Fibroblast of skin of abdomen (primary cell): ENCODE data around the gene SMIM27.
"Not testable (repeated sequence)": the region's sequence is repeated elsewhere in the genome, so short reads cannot be mapped to it uniquely, and the experiment has no call there.

Source experiments
- DNase-seq: peaks from one replicate; pipeline ENCODE4 v3.0.0-alpha.2; 2013

Gene SMIM27

GRCh38 chr9:32558408-32558934 lies 6.3 kb downstream of the SMIM27 start:
- no peak for DNase-seq

DNA sequence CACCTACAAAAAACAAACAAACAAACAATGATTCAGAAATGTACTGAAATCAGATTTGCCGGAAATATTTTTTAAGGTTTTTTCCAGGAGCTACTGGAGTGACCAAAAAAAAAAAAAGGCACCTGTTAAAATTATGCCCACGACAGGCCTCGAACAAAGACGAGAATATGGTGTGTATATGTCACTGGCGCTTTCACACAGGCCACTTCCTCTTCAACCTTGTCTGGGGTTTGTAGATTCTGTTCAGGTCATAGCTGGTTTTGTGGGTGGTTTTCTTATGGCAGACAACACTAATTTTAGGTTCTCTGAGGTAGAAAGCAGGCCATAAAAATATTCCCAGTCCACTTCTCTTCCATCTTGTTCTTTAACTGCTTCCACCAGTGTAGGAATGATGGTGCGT lies 13.8 kb downstream of the SMIM27 start:
- no peak for DNase-seq

DNA sequence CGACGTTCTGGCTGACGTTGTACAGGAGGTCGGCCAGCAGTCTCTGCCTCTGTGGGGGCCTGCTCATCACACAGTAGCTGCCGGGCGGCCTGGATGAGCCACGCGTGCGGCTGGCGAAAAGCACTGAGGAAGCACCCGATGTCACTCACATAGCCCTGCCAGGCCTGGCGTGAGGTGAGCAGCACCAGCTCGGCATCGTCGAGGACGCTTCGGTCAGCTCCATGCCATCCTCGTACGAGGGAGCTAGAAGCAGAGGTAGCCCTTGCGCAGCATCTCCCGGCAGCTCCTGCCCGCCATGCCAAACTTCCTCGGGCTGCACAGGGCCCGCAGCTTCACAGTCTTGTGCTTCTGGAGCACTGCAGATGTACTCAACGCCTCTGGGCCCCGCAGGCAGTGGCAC lies 14.6 kb downstream of the SMIM27 start:
- no peak for DNase-seq

GRCh38 chr9:32570262-32570661 lies 18.1 kb downstream of the SMIM27 start:
- DNase-seq: no peak

GRCh38 chr9:32571969-32572899 lies 20.1 kb downstream of the SMIM27 start:
- DNase-seq: peak; percentile 65

DNA sequence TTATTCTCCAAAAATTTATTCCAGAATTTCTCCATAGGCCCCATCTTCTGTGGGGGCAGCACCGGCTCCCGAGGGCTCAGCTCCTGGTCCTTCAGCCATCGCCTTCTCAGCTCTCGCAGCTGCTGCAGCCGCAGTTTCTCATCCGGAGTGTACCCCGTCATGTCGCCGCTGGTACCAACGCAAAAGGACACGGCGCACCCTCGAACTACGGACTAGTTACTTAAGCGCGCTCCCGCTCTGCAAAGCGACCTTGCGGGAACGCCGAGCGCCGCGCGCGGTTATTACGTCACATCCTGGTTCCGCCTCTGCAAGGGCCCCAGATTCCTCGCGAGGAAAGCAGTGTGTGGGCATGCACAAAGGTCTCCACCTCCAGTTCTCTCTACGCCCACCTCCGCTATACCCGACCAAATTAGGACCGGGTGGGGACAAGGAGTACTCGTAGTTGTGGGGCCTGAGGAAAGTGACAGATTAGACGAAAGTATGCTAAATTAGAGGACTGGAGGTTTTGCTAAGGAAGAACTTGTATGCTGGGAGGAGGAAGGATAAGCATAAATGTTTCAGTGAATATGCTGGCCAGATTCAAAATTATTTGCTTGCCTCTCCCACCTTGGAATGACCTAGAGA lies 20.9 kb downstream of the SMIM27 start, which contains the start of gene NDUFB6:
NDUFB6 (minus strand) TSS at position 260 of the 624 bp plus-strand sequence; CDS start at position 161, 99 bp downstream.
- DNase-seq: peak; percentile 93

- no peak for DNase-seq
These were observed 21.7 kb downstream of the SMIM27 start for GRCh38 chr9:32573821-32574220.

GRCh38 chr9:32574858-32575257 lies 22.7 kb downstream of the SMIM27 start:
- no peak for DNase-seq

DNA sequence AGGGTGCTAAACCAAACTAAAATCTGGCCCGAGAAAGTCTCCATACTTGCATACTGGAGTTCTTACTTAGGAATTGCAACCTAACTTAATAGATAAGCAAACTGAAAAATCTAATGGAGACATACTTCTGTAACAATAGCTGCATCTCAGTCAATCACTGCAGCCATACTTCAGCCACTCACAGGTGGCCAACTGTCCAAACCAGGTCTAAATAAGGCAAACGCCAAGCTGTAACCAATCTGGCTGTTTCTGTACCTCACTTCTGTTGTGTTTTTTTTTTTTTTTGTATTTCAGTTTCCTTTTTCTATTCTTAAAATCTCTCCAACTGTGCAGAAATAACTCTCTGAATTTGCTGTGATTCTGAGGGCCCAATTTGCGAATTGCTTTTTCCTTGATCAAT lies 25.2 kb downstream of the SMIM27 start:
- DNase-seq: no peak

DNA sequence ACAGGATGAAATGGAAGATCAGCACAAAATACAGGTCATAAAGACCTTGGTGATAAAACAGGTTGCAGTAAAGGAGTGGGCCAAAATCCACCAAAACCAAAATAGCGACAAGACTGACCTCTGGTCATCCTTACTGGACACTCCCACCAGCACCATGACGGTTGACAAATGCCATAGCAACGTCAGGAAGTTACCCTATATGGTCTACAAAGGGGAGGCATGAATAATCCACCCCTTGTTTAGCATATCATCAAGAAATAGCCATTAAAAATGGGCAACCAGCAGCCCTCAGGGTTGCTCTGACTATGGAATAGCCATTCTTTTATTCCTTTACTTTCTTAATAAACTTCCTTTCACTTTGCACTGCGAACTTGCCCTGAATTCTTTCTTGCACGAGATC lies 26.8 kb downstream of the SMIM27 start:
- DNase-seq: no peak

GRCh38 chr9:32579706-32580331 lies 27.7 kb downstream of the SMIM27 start:
- DNase-seq: peak; percentile 41

DNA sequence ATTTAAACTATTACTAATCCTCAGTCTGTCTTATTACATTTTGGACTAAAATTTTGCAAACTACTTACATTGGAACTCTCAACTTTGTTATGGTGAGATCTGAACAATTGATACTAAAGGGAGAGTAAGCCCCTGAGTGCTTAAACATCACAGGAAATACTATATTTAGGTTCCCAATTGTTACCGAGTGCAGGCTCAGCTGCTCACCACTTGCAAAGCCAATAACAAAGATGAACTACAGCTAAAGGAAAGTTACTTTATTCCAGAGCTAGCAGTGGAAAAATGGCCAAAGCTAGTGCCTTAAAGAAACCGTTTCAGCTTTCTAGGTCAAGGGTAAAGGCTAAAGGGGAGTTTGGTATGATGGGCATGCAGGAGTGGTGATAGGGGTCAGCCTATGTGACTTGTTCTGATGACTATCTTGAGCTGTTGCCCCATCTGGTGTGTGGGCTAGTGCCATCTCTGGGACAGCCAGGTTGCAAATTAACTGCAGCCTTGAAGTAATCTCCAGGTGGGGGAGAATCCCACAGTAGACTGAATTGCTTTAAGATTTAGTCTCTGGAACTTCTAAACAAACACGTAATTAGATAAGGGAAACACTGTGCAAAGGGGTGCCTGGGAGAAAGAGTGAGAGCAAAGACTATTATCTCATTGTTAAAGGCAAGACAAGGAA lies 28.6 kb downstream of the SMIM27 start:
- DNase-seq: no peak

- peak; percentile 42 for DNase-seq
These were observed 29.5 kb downstream of the SMIM27 start for GRCh38 chr9:32581512-32582143.

GRCh38 chr9:32584784-32585183 lies 32.7 kb downstream of the SMIM27 start:
- peak; percentile 30 for DNase-seq

- DNase-seq: peak; percentile 13
These were observed 35.8 kb downstream of the SMIM27 start for GRCh38 chr9:32587901-32588300.

- DNase-seq: peak; percentile 32
These were observed 37.1 kb downstream of the SMIM27 start for GRCh38 chr9:32589083-32589723.

DNA sequence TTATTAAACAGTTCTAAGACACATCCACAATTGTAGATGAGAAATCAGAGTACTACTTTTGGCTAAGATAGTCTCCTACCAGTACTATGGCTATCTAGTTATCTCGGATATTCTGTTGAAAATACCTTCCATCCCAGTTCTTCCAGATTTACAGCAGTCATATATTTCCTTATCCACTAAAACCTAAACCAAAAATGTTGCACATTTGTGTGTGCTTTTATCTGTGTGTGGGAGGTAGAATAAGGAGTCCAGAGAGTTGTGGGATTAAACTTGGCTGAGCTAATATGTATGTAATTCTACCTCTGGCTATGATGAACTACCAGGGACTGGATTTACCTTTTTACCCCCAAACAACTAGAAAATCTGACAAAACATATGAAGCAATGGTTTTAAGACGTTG lies 38.3 kb downstream of the SMIM27 start:
- no peak for DNase-seq

DNA sequence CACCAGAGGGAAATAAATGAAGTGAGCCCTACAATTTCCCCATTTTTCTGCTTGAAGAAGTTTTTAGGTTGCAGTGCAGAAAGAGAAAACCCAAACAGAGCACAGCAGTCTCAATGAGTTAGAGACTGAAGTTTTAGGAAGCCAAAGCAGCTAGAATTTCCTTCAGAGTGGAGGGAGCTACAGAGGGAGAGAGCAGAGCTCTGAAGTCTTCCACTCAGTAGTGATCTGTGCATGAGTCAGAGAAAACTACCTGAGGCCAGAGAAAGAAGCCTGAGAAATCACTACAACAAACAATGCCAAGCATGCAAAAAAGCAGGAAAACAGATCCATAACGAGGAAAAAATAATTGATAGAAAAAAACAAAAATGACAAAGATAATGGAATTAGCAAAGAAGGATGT lies 38.8 kb downstream of the SMIM27 start:
- no peak for DNase-seq

- DNase-seq: no peak
These were observed 44.2 kb downstream of the SMIM27 start for GRCh38 chr9:32596096-32596865.

DNA sequence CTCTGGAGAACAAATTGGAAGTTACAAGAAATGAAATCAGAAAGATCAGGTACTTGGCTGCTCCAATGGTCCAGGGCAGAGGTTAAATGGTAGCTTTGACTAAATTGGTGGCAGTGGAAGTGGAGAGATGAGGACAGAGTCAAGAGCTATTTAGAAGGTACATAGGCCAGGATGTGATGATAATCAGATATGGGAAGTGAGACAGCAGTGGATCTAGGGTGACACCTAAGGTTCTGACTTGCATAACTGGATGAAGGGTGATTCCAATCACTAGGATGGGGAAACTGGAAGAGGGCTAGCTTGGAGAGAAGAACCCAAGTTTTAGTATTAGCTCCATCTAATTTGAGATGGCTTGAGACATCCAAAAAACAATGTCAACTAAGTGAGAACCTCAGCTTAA lies 44.8 kb downstream of the SMIM27 start:
- DNase-seq: no peak

- not testable (repeated sequence) for DNase-seq
These were observed 46.9 kb downstream of the SMIM27 start for GRCh38 chr9:32599021-32599420.
